Globus pallidus (tissue), 1 donor: ENCODE data around the gene BABAM2.
"Not testable (repeated sequence)": the region's sequence is repeated elsewhere in the genome, so short reads cannot be mapped to it uniquely, and the experiment has no call there.

Experiments used
- DNase-seq: peaks from one replicate; pipeline ENCODE4 v3.0.0-alpha.2; 2015; ENCODE audit warnings: low spot score

BABAM2 gene

DNA sequence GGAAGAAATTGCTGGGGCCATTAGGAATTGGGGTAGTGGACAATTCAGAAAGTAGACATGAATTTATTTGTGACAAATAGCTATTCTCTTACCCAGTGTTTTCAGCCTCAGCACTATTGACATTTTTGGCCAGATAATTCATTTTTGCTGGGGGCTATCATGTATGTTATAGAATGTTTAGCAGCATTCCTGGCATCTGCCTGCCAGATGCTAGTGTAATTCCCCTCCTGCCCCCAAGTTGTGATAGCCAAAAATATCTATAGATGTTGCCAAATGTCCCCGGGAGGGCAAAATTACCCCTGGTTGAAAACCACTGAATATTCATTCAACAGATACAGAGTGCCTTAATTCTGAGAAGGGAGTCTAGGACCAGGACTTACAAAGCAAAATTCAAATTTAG is 183.6 kb downstream of the BABAM2 start:
- no peak for DNase-seq

DNA sequence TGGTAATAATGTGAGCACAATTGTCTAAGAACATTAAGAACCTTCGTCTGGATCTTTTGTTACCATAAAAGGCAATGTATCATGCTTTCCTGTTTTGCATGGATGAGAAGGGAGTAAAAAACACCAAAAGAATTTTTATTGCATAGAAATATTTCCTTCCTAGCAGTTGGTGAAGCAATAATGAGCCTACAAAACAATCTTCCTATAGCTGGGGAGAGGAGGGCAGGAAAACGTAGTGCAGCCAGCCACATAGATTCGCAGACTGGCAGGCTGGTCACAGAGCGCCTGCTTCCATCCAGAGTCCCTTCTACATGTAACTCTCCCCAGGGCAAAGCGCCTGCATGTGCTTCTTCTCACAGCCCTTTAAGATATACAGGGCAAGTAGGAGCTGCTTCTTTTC is 190.4 kb downstream of the BABAM2 start:
- DNase-seq = no peak

DNA sequence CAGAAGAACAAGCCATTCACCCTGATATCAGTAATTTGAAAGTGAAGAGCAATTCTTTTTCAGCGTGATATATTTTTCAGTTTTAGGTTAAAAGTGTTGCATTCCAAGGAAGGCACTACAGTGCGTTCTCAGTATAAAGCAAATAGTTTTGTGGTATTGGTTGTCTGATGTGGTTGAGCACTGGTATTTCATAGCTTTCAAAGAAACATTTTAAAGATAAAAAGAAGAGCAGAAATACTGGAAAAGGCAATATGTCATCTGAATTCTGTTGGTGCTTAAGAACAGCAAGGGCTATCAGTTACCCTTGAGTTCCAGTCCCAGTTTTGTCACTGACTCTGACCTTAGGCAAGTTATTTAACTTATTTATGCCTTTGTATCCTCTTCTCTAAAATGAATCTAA is 191.6 kb downstream of the BABAM2 start:
- no peak for DNase-seq

DNA sequence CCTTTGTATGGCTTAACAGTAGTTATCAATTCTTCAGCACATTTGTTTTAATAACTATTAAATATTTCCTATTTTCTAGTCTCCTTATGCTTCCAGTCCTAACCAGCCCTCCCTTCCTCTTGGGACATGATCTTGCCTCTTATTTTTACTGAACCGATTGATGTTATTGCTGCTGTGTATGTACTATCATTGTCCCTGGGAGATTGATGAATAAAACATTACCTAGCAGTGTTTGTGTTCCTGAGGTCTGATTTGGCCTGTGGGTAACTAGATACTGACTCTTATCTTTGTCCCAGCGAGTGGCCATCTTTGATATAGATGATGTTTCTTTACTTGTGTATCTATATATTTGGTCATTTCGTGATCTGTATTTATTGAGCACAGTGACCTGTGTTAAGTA is 192.9 kb downstream of the BABAM2 start:
- DNase-seq = no peak

DNA sequence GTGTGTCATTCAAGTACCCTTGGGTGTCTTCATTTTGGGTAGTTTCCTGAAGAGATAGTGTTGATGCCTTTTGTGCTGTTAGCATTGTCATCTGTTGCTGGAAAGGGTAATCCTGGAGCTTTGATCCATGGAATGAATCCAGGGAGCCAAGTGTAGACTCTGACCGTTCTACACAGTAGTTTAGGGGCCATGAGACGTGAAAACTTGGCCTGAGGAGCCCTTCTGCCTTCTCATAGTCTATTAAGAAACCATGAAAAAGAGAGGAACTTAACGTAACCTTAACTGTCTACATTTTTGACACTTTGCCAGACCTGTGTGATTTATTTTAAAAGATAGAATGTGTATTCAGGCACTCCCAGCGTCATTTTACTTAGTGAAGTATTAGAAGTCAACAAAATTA is 194.0 kb downstream of the BABAM2 start:
- DNase-seq = no peak

DNA sequence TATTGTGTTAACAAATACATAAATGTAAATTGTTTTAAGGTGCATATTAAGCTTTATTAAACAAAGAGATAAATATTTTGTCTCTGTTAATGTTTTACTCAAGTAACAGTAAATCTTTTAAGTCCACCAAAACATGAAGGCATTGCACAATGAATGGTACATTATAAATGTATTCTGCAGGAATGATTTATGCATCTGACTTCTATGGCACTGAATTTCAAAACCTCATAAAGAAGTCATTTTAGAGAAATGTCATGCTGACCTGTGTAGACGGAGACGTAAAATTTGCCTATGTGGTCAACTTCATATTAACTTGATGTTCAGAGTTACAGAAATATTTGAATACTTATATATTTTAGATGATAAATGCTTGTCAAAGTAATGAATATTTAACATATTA is 194.7 kb downstream of the BABAM2 start:
- DNase-seq = no peak

DNA sequence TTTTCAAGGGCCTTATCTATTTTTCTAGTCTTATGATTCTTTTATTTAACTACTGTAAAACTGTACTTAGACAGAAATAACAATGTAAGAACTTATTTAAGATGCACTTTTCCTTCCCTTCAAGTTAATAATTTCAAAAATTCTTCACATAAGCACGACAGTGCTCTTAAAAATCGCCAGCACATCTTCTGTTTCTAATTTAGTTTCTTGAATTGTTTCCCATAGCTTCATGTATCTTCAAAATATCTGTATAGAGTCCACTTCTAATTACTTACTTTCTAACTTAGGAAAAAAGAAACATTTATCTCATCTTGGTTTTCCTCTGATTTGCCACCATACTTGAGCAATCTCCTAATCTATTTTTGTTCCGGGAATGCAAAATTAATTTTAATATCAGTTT is 196.1 kb downstream of the BABAM2 start:
- DNase-seq = no peak

DNA sequence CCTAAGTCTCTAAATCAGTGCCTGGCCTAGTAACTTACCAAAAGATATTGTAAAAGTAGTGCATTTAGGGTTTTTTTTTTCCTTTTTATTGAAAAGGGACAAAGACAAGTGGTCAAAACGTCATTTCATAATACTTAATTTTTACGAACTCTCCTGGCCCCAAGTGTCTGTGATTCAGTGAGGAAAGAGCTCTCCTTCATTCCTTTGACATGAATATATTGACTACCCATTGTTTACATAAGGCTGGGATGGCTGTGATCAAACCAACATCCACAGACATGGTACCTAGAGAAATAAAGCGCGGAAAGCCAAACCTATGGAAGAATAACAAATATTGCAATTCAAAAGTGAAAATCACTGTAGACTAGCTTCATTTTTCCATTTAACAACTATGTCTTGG is 198.4 kb downstream of the BABAM2 start:
- no peak for DNase-seq

DNA sequence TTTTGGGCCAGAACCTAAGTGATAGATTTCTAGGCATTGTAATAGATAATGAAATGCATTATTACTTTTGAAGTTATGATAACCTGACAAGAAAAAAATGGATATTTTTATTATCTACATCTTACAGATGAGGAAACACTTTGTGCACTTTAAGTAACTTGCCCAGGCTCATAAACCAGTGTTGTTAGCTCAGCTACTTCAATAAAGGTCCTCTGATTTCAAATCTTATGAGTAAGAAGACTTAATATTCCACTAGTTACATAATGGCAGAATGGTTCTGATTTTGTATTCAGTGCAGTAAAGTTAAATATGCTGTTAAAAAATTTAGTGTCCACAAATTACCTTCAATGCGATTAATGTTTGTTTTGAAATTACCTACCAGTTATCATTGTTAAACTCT is 199.0 kb downstream of the BABAM2 start:
- DNase-seq = no peak

DNA sequence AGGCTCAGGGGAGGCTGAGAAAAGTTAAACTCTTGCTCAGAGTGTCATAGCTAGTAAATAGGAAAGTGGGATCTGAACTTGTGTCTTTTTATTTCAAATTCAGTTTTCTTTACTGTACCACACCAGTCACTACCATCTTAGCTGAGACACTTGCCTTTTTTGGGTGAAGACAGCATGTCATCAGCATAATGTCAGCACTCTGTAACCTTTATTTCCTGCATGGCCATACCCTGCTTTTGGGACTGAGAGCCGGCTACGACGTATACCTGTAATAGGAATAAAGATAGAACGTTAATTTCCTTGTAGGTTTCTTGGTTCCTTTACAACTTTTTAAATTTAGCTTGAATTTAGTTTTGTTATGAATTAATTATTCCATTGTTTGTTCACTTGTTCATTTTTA is 202.8 kb downstream of the BABAM2 start:
- no peak for DNase-seq

DNA sequence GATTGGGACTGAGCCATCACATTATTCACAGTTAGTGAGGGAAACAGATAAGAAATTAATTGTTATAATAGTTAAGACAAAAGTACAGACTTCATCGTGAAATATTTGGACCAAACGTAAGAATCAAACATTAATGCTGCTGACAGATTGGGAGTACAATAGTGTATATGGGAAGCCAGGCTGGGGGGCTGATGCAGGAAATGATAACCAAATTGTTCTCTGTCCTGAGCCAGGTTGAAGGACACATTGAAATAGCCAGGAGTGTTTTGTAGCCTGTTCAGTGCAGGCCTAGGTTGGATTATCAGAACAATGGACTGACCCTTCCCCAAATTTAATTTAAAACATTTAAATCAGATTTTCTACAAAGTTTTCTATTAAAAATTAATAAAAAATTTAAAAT is 203.2 kb downstream of the BABAM2 start:
- DNase-seq = no peak

DNA sequence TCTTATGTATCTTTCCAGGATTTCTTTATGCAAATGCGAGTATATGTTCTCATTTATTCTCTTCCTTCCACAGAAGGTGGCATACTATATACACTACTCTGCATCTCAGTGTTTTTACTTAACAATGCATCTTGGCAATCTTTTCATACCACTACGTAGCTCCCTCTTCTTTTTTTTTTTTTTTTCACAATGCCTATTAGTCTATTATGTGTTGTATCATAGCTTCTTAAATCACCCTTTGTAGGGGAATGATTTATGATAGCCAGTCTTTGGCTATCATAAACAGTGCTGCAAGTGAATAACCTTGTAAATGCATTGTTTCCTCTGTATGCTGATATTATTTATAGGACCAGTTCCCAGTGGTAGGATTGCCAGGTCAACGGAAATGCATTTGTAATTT is 204.2 kb downstream of the BABAM2 start:
- DNase-seq = no peak

DNA sequence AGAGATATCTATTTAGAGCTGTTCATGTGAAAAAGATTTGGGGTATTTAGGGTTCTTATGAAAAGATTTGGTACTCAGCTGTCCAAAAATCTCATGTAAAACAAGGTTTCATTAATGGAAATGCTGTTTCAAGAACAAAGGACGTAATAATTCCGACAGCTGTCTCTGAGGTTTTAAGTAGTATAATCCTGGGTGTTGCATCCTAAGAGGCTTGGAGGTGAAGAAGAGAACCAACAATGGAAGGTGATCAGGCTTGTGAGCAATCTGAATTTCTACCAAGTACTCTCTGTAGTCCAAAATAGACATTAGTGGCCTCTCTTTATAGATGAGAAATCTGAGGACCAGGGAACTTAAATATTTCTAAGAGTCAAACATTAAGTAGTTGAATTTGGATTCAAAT is 205.1 kb downstream of the BABAM2 start:
- no peak for DNase-seq

DNA sequence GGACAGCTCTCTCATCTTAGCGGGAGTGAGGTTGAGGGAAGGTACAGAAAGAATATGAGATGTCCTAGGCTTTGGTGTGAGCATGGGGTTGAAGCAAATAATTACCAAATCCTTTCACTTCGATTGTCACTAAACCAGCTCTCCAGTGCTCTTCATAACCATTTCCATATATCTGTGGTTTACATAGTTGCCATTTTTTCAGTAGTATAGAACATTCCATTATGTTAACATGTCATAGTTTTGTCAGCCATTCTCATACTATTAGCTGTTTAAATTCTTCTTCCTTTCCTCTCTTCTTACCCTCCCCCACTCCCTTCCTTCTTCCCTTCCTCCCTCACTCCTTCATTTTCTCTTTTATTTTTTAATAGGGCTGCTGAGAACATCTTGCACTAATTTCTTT is 205.9 kb downstream of the BABAM2 start:
- no peak for DNase-seq

DNA sequence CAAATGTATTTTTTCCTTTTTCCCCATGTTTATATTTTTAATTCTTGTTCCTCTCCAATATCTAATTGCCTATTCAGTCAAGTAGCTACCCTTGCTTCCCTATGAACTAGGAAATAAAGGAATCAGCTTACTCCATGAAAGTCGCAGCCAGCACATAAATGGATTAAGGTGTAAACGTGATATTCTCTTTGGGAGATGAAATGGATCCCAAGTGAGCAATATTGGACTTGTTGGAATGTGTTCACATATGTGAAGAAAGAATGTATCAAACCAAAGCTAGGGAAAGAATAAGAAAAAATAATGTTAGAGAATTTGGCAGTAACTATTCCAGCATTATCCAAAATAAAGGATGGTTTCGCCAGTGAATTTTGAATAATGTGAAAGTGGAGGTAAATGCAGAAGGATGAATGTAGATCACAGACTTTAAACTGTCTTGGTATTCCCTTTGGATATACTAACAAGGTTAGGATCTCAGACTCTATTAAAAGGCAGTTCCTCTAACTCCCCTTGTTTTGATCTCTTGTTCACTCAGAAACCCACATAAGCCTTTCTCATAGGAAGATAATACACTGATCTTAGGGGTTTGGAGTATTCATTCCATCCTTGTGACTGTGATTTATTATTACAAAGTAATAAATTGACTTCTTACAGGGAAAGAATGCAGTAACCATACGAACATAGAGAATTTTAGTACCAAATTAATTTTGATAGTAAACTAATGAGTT is 208.1 kb downstream of the BABAM2 start:
- no peak for DNase-seq

DNA sequence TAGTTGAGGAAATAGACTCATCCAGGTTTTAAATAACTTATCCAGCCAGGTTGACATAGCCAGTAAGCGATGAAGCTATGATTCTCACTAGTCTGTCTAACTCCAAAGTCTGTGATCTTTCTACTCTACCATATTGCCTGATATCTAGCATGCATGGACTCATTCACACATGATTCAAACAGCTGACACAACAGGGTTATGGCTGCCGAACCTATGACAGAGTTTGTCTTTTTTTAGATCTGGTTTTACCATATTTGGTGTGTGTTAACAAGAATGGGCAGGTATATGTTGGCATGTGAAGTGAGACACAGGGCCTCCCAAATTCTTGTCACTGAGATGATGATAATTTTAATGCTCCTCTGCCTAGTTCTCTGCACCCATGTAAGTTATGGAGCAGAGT is 210.6 kb downstream of the BABAM2 start:
- no peak for DNase-seq

DNA sequence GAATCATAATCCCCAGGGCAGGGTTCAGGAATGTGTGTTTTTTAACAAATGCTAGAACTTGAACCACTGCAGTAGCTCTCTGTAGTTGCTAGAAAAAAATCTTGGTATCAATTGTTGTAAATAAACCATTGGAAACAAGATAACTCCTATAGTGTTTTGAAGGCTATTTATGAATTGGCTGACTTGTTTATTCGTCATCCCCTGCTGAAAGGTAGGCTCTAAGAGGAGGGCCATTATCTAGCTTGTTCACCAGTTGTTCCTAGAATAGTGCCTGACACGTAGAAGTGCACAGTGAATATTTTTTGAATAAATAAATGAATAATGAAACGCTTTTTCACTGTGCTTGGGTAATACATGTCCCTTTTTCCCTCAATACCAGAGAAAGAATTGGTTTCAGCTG is 211.4 kb downstream of the BABAM2 start:
- DNase-seq = no peak

DNA sequence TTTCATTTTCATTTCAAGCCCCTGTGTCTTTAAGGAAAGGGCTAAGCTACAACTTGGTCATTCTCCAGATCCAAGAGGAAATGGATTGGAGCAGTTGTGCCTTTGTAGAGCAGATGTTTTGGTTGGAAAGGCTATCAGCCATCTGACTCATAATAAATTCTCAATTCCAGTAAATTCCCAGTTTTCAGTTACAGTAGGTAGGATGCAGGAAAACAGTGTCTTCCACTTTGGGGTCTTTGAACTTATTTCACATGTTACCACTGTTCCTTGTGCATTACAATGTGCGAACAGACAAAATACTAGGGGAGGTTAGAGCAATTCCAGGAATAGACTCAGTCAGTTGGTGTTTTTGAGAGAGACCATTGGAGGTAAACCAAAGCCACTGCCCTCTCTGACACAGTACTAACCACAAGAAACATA is 211.9 kb downstream of the BABAM2 start:
- no peak for DNase-seq

DNA sequence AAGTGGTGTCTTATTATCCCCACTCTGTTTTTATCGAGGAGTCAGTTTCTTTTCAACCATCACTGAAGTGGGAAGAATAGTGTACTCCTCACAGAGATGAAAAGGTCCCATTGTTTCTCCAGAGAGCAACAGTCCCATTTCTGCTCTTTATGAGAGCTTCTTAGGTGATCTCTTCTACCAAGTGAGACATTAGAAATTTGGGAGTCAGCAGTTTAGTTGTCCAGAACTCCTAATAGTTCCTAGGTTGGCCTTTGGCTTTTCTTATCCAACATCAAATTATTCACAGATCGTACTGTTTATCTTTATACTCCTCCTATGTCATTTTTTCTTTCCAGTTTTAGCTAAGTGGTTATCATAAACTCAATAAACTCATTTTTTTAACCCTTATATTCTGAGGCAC is 213.1 kb downstream of the BABAM2 start:
- no peak for DNase-seq

DNA sequence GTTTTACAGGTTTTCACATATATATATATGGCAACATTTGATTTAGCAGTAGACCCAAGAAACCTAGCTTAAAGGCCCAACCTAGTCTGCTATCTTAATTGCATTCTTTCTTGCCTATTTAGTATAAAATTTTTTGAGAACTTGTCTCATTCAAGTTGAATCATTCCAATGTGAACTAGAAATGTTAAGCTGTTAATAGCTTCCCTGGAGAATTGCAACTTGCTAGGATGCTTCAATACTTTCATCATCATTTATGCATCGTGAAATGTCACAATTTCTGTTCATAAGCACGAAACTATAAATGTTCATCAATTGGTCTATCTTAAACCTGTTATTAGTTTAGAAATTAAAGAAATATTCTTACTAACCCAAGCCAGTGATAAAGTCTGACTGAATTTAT is 217.6 kb downstream of the BABAM2 start:
- DNase-seq = no peak

DNA sequence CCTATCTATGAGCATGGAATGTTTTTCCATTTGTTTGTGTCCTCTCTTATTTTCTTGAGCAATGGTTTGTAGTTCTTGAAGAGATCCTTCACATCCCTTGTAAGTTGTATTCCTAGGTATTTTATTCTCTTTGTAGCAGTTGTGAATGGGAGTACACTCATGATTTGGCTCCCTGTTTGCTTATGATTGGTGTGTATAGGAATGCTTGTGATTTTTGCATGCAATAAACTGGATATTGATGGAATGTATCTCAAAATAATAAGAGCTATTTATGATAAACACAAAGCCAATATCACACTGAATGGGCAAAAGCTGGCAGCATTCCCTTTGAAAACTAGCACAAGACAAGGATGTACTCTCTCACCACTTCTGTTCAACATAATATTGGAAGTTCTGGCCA is 223.2 kb downstream of the BABAM2 start:
- not testable (repeated sequence) for DNase-seq

DNA sequence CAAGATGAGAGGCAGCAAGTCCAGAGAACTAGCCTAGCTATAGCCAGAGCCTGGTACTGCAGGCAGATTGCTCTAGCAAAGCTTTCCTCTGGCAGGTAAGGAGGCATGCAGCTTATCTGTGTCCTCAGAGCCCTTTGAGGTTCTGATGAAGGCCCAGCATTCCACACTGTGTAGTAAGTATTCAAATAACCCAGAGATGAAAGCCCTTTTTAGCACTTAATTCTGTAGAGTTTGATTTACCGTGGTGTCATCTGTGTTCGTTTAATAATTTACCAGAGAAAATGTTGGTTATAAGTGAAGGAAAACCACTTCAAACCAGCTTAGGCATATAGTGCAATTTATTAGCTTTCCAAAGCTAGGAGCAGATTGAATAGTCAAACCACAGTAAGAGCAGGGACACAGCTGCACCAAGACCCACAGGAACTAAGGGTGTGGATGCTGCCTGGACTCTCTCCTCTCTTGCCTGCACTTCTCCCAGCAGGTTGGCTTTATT is 226.6 kb downstream of the BABAM2 start:
- DNase-seq = no peak

DNA sequence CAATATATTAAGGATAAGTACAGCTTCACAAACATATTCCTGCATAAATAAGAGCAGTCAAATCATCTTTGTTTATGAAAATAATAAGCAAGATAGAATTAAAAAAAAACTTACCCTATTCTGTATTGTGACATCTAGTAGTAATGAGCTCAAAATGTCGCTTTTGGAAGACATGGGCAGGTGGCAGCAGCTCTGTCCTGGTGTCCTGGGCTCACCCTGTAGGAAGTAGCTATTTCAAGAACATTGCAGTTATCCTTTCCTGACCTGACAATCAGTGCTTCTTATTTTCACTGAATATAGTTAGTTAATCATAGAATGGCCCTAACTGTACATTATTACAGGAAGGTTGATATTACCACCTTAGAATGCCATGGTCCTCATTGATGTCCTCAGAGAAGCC is 229.1 kb downstream of the BABAM2 start:
- no peak for DNase-seq

DNA sequence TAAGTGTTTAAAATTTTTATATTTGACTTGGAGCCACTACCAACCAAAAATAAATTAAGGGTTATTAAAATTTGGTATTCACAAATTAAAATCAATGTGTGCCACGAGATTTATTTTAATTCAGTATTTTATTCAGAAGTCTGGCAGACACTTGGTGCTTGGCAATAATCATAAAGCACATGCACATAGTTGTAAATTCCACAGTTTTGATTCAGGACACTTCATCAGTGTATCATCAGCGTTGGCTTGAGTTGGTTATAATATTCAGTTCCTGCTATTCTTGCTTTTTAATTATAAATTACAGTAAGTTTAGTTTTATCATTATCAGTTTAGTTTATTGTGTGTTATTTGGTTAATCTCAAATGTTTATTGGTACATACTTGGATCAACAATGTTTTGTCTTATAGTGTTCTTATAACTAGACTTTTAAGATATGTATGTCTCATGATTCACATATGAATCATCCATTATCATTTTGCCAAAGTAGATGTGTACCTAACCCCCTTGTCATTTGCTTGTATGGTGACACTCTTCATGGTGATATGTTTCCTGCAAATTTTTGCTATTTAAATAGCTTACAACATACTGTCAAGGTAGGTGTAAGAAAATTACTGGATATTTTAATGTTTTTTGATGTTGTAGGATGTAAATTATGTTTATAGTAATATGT is 237.9 kb downstream of the BABAM2 start:
- DNase-seq = no peak
